Activated CD8-positive, alpha-beta memory T cell treated with anti-CD3 and anti-CD28 coated beads, Interleukin-2, amount 50 U/mL, for 24 hours (primary cell): ENCODE results near the gene MCM8.

Experiments used
- DNase-seq: peaks from one replicate; pipeline ENCODE4 v3.0.0-alpha.2; 2020; ENCODE audit errors: extremely low read depth

MCM8 gene

DNA sequence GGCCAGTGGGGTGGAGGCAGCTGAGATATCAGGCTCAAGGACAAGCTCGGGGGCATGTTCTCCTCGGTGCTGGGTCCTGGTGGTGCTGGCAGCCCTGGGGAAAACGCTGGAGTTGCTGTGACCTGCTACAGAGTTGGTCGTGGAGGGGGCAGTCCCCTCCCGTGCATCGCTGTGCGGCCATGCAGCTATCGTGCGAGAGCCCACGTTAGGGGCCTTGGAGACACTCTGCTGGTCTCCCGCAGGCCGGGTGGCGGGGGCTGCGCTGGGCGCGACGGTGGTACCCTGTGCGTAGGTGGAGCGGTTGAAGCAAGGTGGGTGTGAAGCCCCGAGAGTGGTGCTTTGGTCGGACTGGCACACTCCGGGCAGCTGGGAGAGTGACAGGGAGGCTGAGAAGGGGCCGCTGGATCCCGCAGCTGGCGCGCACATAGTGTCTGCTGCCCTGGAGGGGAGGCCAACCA, 91.4 kb downstream of the MCM8 start:
- DNase-seq, result no peak

DNA sequence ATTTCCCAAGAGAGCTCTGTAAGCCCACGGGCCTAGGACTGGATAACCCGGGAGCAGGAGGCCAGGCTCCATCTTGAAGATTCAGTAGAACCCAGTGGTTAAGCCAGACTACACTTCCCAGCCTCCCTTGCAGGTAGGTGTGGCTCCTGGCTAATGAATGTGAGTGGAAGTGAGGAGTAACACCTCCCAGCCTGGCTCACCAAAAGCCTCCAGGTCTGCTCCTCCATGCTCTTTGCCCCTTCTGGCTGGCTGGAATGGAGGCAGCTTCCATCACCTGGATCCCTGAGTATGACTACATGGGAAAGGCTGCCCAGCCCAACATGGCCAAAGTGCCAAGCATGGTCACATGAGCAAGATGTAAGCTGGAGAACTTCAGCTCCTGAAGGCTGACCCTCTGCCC, 93.7 kb downstream of the MCM8 start:
- DNase-seq, result no peak

DNA sequence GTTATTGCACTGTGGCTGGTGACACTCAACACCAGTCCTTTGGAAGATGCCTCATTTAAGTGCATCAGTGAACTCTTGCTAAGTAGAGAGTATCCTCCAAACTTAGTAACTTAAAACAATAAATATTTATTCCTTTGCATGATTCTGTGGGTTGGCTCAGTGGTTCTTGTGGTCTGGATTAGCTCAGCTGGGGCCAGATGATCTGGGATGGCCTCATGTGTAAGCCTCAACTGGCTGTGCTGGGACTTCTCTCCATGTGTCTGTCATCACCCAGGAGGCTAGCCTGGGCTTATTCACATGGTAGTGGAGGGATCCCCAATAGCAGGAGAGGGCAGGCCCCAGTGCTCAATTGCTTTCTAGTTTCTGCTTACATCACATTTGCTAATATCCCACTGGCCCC, 95.1 kb downstream of the MCM8 start:
- no peak for DNase-seq

DNA sequence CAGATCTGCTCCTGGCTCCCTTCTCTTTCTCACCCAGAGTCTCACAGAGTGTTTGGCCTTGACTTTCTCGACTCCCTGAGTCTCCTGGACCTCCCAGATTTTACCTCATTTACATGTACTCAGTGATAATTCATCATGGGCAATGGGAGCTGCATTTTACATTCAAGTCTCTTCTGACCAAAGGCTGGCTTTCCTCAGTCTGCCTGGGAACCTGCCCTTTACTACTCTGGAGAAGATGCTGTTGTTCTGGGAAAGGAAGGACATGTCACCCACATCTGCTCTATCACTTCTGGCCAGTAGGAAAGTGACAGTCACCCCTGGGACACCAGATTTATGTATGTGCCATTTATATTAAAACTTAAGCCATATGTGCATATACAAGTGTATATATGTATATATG, 96.0 kb downstream of the MCM8 start:
- DNase-seq, result no peak

DNA sequence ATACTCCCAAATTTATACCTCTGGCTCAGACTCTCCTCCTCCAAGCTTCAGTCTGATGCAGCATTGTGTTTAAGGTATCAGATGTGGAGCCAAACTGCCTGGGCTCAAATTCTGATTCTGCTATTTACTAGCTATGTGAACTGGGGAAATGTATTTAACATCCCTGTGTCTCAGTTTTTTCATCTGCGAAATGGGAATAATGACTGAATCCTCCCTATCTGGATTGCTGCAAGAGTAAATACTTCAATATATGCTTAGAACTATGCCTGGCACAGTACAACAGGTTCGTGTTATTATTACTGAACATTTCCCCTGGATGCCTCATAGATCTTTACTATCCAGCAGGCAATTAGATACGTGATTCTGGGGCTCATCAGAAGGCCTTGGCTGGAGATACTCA, 97.9 kb downstream of the MCM8 start:
- no peak for DNase-seq
